HepG2 (cell line): ENCODE measurements around the gene NOS1AP. TPM values are rescaled to one million over a fixed set of nuclear protein-coding genes. Genes with fewer than 3 reads are reported as not detected.

Source experiments
- BCL6 ChIP-seq: IDR thresholded peaks from 2 replicates; pipeline ENCODE4 v1.6.1; 2016; ENCODE audit warnings: missing genetic modification reagents, missing compliant biosample characterization
- FOXO1 ChIP-seq: sonication (generic); formaldehyde crosslinking; IDR thresholded peaks from 2 replicates; pipeline ENCODE4 v1.4.0; 2020; ENCODE audit warnings: missing genetic modification reagents
- GZF1 ChIP-seq: sonication (generic); formaldehyde crosslinking; IDR thresholded peaks from 2 replicates; pipeline ENCODE4 v1.5.1; 2020; ENCODE audit warnings: mild to moderate bottlenecking, missing genetic modification reagents
- HCFC1 ChIP-seq: fragments of 150-350 bp; IDR thresholded peaks from 2 replicates; pipeline ENCODE4 v1.6.1; 2014; ENCODE audit warnings: low read depth, low read length
- ISL2 ChIP-seq: sonication (generic); formaldehyde crosslinking; IDR thresholded peaks from 2 replicates; pipeline ENCODE4 v1.5.0; 2020; ENCODE audit warnings: missing genetic modification reagents
- JDP2 ChIP-seq: sonication (generic); formaldehyde crosslinking; IDR thresholded peaks from 2 replicates; pipeline ENCODE4 v1.8.1; 2022; ENCODE audit warnings: missing genetic modification reagents, borderline replicate concordance
- KDM4B ChIP-seq: sonication (generic); formaldehyde crosslinking; IDR thresholded peaks from 2 replicates; pipeline ENCODE4 v1.4.0; 2020; ENCODE audit warnings: missing genetic modification reagents
- KLF11 ChIP-seq: IDR thresholded peaks from 2 replicates; pipeline ENCODE4 v1.6.1; 2016; ENCODE audit warnings: missing compliant biosample characterization
- MAZ ChIP-seq, 2 experiments: sonication (generic) in 1 of 2; formaldehyde crosslinking in 1 of 2; IDR thresholded peaks; 2 replicates each; pipeline versions ENCODE4 v1.5.0 to v1.6.1; 2012 to 2020; ENCODE audit warnings: low read depth in 2 of 2, mild to moderate bottlenecking in 2 of 2, borderline replicate concordance in 1 of 2, improper control_type of control experiment in 1 of 2, low read length in 1 of 2, missing genetic modification reagents in 1 of 2, moderate library complexity in 1 of 2
- MIER3 ChIP-seq: IDR thresholded peaks from 2 replicates; pipeline ENCODE4 v1.6.1; 2016; ENCODE audit warnings: missing compliant biosample characterization, borderline replicate concordance
- MYC ChIP-seq: sonication (generic); formaldehyde crosslinking; IDR thresholded peaks from 2 replicates; pipeline ENCODE4 v1.9.0; 2021; ENCODE audit warnings: missing genetic modification reagents, borderline replicate concordance
- ONECUT2 ChIP-seq: sonication (generic); formaldehyde crosslinking; IDR thresholded peaks from 2 replicates; pipeline ENCODE4 v1.4.0; 2020; ENCODE audit warnings: missing genetic modification reagents
- PCBP2 ChIP-seq: fragments of 200-400 bp; formaldehyde crosslinking; optimal IDR thresholded peaks from 2 replicates; pipeline ENCODE3; 2018; ENCODE audit warnings: low read length, low read depth; ENCODE audit not compliant: poor library complexity, severe bottlenecking
- PHF21A ChIP-seq: sonication (generic); formaldehyde crosslinking; IDR thresholded peaks from 2 replicates; pipeline ENCODE4 v1.5.0; 2020; ENCODE audit warnings: mild to moderate bottlenecking, missing genetic modification reagents
- SMC3 ChIP-seq: IDR thresholded peaks from 2 replicates; pipeline ENCODE4 v1.6.1; 2011; ENCODE audit warnings: low read length, improper control_type of control experiment
- SPEN ChIP-seq: sonication (generic); formaldehyde crosslinking; IDR thresholded peaks from 2 replicates; pipeline ENCODE4 v1.5.1; 2020; ENCODE audit warnings: low read depth, mild to moderate bottlenecking, missing genetic modification reagents
- SRSF1 ChIP-seq: fragments of 200-400 bp; formaldehyde crosslinking; optimal IDR thresholded peaks from 2 replicates; pipeline ENCODE3; 2017; ENCODE audit warnings: mild to moderate bottlenecking, low read depth, low read length, moderate library complexity
- TBX3 ChIP-seq: fragments of 450-650 bp; IDR thresholded peaks from 2 replicates; pipeline ENCODE4 v1.6.1; 2017; ENCODE audit warnings: antibody characterized with exemption, mild to moderate bottlenecking, inconsistent platforms, borderline replicate concordance
- ZBTB37 ChIP-seq: sonication (generic); formaldehyde crosslinking; IDR thresholded peaks from 2 replicates; pipeline ENCODE4 v1.4.0; 2020; ENCODE audit warnings: mild to moderate bottlenecking, missing genetic modification reagents
- ZFP62 ChIP-seq: sonication (generic); formaldehyde crosslinking; IDR thresholded peaks from 2 replicates; pipeline ENCODE4 v1.4.0; 2020; ENCODE audit warnings: missing genetic modification reagents
- ZNF121 ChIP-seq: sonication (generic); formaldehyde crosslinking; IDR thresholded peaks from 2 replicates; pipeline ENCODE4 v1.5.0; 2020; ENCODE audit warnings: mild to moderate bottlenecking, missing genetic modification reagents
- ZNF263 ChIP-seq: sonication (generic); formaldehyde crosslinking; IDR thresholded peaks from 2 replicates; pipeline ENCODE4 v1.4.0; 2020; ENCODE audit warnings: missing genetic modification reagents
- ZNF292 ChIP-seq: sonication (generic); formaldehyde crosslinking; IDR thresholded peaks from 2 replicates; pipeline ENCODE4 v1.8.1; 2022; ENCODE audit warnings: mild to moderate bottlenecking, low read depth, missing genetic modification reagents, borderline replicate concordance
- ZNF354B ChIP-seq: sonication (generic); formaldehyde crosslinking; IDR thresholded peaks from 2 replicates; pipeline ENCODE4 v1.8.0; 2022; ENCODE audit warnings: mild to moderate bottlenecking, missing genetic modification reagents
- ZNF501 ChIP-seq: sonication (generic); formaldehyde crosslinking; IDR thresholded peaks from 2 replicates; pipeline ENCODE4 v1.5.1; 2020; ENCODE audit warnings: mild to moderate bottlenecking, moderate library complexity, missing genetic modification reagents
- ZNF547 ChIP-seq: sonication (generic); formaldehyde crosslinking; IDR thresholded peaks from 2 replicates; pipeline ENCODE4 v1.5.1; 2020; ENCODE audit warnings: mild to moderate bottlenecking, missing genetic modification reagents
- ZNF841 ChIP-seq: sonication (generic); formaldehyde crosslinking; IDR thresholded peaks from 2 replicates; pipeline ENCODE4 v1.8.1; 2023; ENCODE audit warnings: missing genetic modification reagents, borderline replicate concordance
- ZNF879 ChIP-seq: sonication (generic); formaldehyde crosslinking; IDR thresholded peaks from 2 replicates; pipeline ENCODE4 v1.8.1; 2023; ENCODE audit warnings: missing genetic modification reagents
- polyA plus RNA-seq, 8 experiments: library from polyadenylated mRNA; depleted of rRNA in 3 of 8; stranded (reverse) in 7 of 8; unstranded in 1 of 8; fragments of >200 nt; fragmentation: Illumina TruSeq in 4 of 8; extraction: Trizol in 4 of 8; gene quantifications; 2 replicates each; pipeline versions ENCODE4 v1.2.1 to v1.2.3, GENCODE V29; 2011 to 2016; ENCODE audit warnings: low read depth in 4 of 8, missing spikeins in 1 of 8, mixed read lengths in 1 of 8; ENCODE audit not compliant: insufficient read depth in 1 of 8
- total RNA-seq, 5 experiments: library from RNA; depleted of rRNA; stranded (reverse); fragments of >200 nt; fragmentation: Illumina TruSeq; extraction: Trizol; gene quantifications; 2 replicates each; pipeline ENCODE4 v1.2.3, GENCODE V29; 2016; ENCODE audit warnings: low read depth in 1 of 5

The NOS1AP gene
- total and polyA plus RNA-seq, 2 of the 13 experiments (the other 11 are each of a cell fraction or from before 2014, with no cell fraction given): 2.0 to 3.3 TPM

GRCh38 chr1:162235241-162235800 lies 165.8 kb downstream of the NOS1AP start (continued):
- peak; percentile 82; the same call in 1 of the 2 replicates for TF ChIP-seq MIER3
- peak; percentile 91 for TF ChIP-seq BCL6
- TF ChIP-seq ISL2: peak; percentile 77; the same call in 1 of the 2 replicates
- TF ChIP-seq HCFC1: no peak
- TF ChIP-seq ZNF263 (CRISPR knock-in tag): peak; percentile 56; the same call in 1 of the 2 replicates
- TF ChIP-seq GZF1: no peak
- no peak for TF ChIP-seq PCBP2
- no peak for TF ChIP-seq SRSF1
- TF ChIP-seq JDP2: no peak
- no peak for TF ChIP-seq ZNF354B (CRISPR knock-in tag)
- peak; percentile 61; the same call in 1 of the 2 replicates for TF ChIP-seq ZNF501 (CRISPR knock-in tag)
- TF ChIP-seq ZNF547: no peak
- no peak for TF ChIP-seq SPEN (CRISPR knock-in tag)
- peak; percentile 40; the same call in 1 of the 2 replicates for TF ChIP-seq SMC3
- no peak for TF ChIP-seq ONECUT2
- peak; percentile 83 for TF ChIP-seq FOXO1 (CRISPR knock-in tag)
- TF ChIP-seq ZNF292 (CRISPR knock-in tag): peak; percentile 92; the same call in 1 of the 2 replicates
- TF ChIP-seq KDM4B (CRISPR knock-in tag): peak; percentile 35; the same call in 1 of the 2 replicates
- peak; percentile 87 for TF ChIP-seq ZBTB37 (CRISPR knock-in tag)
- TF ChIP-seq PHF21A (CRISPR knock-in tag): no peak
- TF ChIP-seq ZFP62 (CRISPR knock-in tag): no peak
- no peak for TF ChIP-seq ZNF121 (CRISPR knock-in tag)
- TF ChIP-seq ZNF841: no peak
- no peak for TF ChIP-seq ZNF879 (CRISPR knock-in tag)
- TF ChIP-seq MYC (CRISPR knock-in tag): peak; percentile 61
- TF ChIP-seq TBX3: no peak
- TF ChIP-seq MAZ (IDR thresholded peaks at IDR 0.05; ENCODE audit: borderline replicate concordance, low read depth, low read length): no peak
- TF ChIP-seq MAZ (CRISPR knock-in tag; IDR thresholded peaks at IDR 0.05; ENCODE audit: low read depth): no peak
- TF ChIP-seq KLF11 (CRISPR knock-in tag): no peak
